ENCODE data around the gene AARS1. TPM values are rescaled to one million over a fixed set of nuclear protein-coding genes. Genes with fewer than 3 reads are reported as not detected.
"Not testable (repeated sequence)": the region's sequence is repeated elsewhere in the genome, so short reads cannot be mapped to it uniquely, and the experiment has no call there.

Gene AARS1
- total RNA-seq, 1 donor from 2014 or later = 182 TPM

DNA sequence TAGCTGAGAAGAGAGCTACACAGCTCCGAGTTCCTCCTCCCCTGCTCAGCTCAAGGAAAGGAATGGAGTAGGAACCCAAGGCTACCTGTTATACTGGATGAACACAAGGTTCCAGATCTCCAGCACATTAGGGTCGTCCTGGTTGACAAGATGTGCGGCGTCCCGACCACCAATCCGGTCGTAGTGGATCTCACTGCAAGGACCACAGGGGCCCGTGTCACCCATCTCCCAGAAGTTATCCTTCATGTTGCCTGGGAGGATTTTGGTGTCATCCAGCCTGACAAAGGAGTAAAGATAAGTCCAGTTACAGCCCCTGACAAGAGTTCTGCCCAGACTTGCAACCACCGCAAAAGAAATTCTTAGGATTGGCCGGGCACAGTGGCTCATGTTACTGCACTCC lies 17.6 kb downstream of the AARS1 start:
- DNase-seq (ENCODE audit: low read depth) = no peak

- DNase-seq (ENCODE audit: low read depth) = no peak
These were observed 19.1 kb downstream of the AARS1 start for GRCh38 chr16:70270176-70270575.

- DNase-seq (ENCODE audit: low read depth) = no peak
These were observed 19.8 kb downstream of the AARS1 start for GRCh38 chr16:70269471-70269870.

DNA sequence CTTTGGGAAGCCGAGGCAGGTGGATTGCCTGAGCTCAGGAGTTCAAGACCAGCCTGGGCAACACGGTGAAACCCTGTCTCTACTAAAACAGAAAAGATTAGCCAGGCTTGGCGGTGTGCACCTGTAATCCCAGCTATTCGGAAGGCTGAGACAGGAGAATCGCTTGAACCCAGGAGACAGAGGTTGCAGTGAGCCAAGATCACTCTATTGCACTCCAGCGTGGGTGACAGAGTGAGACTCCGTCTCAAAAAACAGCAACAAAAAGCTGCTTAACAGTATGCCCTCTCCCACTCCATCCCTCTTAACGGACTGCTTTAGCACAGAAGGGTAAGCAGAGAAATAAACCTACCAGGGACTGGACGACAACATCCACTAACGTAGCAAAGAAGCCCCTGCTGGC lies 21.4 kb downstream of the AARS1 start:
- DNase-seq (ENCODE audit: low read depth) = not testable (repeated sequence)

GRCh38 chr16:70267516-70267915 lies 21.8 kb downstream of the AARS1 start:
- DNase-seq (ENCODE audit: low read depth) = peak; percentile 47

DNA sequence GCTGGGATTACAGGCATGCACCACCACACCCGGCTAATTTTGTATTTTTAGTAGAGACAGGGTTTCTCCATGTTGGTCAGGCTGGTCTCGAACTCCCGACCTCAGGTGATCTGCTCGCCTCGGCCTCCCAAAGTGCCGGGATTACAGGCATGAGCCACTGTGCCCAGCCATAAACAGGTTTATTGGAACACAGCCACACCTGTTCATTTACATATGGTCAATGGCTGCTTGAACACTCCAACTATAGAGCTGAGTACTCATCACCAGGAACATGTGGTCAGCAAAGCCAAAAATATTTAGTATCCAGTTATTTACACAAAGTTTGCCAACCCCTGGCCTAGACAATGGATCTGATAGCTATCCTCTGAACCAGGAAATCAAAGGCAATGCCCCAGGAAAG lies 29.4 kb downstream of the AARS1 start:
- DNase-seq (ENCODE audit: low read depth) = not testable (repeated sequence)

- no peak for DNase-seq (ENCODE audit: low read depth)
These were observed 30.4 kb downstream of the AARS1 start for GRCh38 chr16:70258946-70259345.

DNA sequence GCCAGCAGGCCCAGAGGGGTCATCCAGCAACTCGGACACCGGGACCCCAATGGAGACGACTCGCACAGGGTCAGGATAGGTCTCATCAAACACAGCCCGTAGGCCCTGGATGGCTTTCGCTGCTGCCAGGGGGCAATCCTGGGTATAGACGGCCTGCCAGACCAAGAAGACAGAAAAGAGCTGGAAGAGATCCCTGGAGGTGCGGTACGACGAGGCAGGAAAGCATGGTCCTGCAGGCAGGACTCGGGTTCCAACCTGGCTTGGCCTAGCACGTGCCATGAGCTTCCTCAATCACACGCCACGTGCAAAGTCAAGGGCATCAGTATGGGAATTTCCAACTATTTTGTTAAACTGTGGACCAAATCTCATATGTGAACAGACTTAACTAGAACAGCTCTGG lies 31.2 kb downstream of the AARS1 start:
- no peak for DNase-seq (ENCODE audit: low read depth)

- no peak for DNase-seq (ENCODE audit: low read depth)
These were observed 31.9 kb downstream of the AARS1 start for GRCh38 chr16:70257391-70257790.

DNA sequence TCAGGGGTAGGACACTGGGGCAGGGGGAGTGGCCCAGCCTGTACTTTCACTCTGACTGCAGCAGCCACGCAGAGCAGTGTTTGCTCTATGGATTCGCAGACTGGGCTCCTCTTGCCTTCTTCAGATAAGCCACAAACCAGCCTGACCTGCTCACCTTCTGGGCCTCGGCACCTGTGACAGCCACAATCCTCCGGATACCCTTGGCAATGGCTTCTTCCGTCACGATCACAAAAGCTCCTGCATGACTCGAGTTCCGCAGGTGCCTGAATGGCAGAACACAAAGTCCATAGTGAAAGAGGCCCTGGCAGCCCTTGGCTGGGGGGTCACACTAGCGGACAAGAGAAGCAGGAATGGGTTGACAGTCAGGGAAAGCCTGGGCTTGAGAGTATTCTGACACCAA lies 33.7 kb downstream of the AARS1 start:
- no peak for DNase-seq (ENCODE audit: low read depth)

- no peak for DNase-seq (ENCODE audit: low read depth)
These were observed 34.4 kb downstream of the AARS1 start for GRCh38 chr16:70254965-70255286.

- DNase-seq (ENCODE audit: low read depth) = no peak
These were observed 34.9 kb downstream of the AARS1 start for GRCh38 chr16:70254180-70254964.

DNA sequence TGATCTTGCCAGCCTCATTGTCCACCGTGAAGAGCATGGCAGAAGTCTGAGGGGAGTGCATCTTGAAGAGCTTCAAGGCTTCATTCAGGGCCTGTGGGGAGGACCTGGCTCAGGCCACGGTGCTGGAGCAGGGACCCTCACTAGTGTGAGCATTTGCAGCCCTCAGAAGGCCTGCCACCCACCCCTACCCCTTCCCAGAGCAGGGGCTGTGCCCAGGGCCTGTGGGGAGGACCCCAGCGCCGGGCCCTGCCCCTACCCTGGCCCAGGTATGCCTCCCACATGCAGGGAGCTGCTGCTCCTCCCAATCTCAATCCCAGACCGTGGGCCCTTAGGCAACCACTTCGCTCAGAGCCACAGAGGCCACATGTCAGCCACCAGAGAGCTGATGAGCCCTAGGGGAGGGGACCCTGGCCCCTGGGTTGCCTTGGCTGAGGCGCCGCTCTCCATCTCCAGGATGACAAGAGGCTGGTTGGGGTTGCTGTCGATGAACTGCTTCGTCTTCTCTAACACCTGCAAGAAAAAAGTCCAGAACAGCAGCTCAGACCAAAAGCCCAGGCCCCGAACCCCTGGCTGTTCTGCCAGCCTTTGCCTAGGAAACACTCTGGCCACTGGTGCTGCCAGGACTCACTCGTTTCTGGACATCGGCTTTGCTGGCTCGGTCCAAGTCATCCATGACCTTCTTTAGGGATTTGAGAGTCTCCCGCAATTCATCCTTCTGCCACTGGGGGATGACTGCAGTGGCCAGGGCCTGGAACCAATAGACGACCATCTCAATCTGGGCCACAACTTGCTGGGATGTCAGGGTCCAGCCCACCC lies 35.8 kb downstream of the AARS1 start:
- DNase-seq (ENCODE audit: low read depth) = peak; percentile 33

DNA sequence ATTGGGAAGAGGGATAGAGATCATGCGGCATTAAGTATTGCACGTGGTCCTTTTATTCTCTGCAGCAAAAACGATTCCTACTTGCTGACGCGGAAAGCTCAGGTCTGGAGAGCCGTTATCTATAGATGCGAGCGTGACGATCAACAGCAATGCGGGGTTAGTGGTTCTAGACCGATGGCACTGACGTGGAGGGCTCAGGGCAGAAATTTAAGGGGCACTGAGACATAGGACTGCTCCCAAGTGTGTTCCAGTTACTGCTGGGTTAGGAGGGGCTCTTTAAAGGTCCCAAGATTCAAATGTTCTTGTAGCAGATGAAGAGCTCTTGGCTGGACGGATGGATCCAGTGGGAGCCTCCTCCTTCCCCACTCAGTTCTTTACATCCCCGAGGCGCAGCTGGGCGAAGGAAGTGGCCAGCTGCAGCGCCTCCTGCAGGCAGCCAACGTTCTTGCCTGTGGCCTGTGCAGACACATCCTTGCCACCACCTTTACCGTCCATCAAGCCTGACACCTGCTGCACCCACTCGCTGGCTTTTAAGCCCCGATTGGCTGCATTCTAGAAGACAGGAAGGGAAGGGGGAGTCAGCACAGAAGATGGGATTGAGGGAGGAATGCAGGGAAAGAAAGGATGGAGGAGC lies 36.8 kb downstream of the AARS1 start:
- DNase-seq (ENCODE audit: low read depth) = no peak

GRCh38 chr16:70251629-70252354 lies 37.5 kb downstream of the AARS1 start, which contains the start of gene EXOSC6:
TSS of gene EXOSC6 (minus strand) at chr16:70251940. CDS start at chr16:70251900, 40 bp downstream.
- DNase-seq (ENCODE audit: low read depth) = peak; percentile 70

DNA sequence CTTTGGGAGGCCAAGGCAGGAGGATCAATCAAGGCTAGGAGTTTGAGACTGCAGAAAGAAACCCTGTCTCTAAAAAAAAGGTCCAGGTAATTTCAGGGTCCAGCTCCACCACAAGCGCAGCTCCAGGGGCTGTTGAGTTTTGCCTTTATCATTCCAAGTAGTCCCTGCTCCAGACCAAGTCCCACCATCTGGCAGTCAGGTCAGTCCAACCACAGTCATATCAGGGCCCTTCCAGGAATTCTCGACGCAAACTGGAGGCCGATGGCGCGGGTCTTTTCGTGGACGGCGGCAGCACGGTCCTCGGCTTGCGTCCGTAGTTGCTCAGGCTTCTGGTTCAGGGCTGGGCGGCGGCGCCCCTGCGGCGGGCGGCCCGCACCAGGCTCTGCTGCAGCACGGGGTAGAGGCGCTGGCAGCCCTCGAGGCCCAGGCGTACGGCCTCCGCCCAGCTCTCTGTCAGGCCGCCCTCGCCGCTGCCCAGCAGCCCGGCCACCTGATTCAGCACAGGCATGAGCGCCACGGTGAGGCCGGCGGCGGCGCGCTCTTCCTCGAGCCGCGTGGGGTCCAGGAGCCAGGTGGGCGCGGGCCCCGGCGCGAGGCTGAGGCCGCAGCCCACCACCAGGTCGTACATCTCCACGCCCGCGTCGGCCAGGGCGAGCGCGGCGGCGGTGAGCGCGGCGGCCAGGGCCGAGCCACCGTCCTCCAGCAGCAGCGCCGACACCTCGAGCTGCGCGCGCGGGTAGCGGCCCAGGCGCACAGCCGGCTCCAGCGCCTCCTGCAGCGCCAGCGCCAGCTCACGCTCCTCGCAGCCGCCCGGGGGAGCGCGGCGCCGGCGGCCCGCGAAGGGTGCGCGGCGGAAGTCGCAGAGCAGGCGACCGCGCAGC lies 38.3 kb downstream of the AARS1 start:
- peak; percentile 16 for DNase-seq (ENCODE audit: low read depth)

DNA sequence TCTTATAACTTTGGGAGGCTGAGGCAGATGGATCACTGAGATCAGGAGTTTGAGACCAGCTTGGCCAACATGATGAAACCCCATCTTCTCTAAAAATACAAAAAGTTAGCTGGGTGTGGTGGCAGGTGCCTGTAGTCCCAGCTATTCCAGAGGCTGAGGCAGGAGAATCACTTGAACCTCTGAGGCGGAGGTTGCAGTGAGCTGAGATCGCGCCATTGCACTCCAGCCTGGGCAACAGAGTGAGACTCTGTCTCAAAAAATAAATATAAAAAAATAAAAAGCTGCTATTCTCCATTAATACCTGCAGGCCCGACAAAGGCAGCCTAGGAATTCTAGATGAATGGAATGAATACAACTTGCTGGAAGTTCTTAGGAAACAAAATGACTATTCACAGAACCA lies 39.6 kb downstream of the AARS1 start:
- DNase-seq (ENCODE audit: low read depth) = not testable (repeated sequence)

DNA sequence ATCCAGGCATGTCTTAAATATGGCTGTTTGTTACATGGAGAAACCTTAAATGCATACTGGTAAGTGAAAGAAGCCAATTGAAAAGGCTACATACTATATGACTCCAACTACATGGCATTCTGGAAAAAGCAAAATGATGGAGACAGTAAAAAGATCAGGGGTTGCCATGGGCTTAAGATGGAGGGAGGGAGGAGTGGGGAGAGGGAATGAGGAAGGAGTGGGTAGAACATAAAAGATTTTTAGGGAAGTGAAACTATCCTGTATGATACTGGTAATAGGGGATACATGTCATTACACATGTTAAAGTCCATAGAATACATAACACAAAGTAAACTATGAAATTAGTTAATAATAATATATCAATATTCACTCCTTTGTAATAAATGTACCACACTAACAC lies 50.5 kb downstream of the AARS1 start:
- DNase-seq (ENCODE audit: low read depth) = not testable (repeated sequence)

- DNase-seq (ENCODE audit: low read depth) = not testable (repeated sequence)
These were observed 57.5 kb downstream of the AARS1 start for GRCh38 chr16:70231831-70232230.

- not testable (repeated sequence) for DNase-seq (ENCODE audit: low read depth)
These were observed 63.3 kb downstream of the AARS1 start for GRCh38 chr16:70226024-70226423.

GRCh38 chr16:70225430-70225829 lies 63.9 kb downstream of the AARS1 start:
- not testable (repeated sequence) for DNase-seq (ENCODE audit: low read depth)

Measured in renal cortical epithelial cell (primary cell).